ENCODE measurements around the gene DVL3.
A peak's percentile ranks its signal among the peaks of the same experiment; 100 is the strongest.

The DVL3 gene

GRCh38 chr3:184177767-184178306 is 22.7 kb downstream of the DVL3 start:
- DNase-seq = no peak

- DNase-seq = no peak
Measured at GRCh38 chr3:184178521-184179138, 23.5 kb downstream of the DVL3 start.

- DNase-seq = no peak
Measured at GRCh38 chr3:184180165-184180564, 25.0 kb downstream of the DVL3 start.

GRCh38 chr3:184181596-184181995 is 26.4 kb downstream of the DVL3 start:
- DNase-seq = no peak

DNA sequence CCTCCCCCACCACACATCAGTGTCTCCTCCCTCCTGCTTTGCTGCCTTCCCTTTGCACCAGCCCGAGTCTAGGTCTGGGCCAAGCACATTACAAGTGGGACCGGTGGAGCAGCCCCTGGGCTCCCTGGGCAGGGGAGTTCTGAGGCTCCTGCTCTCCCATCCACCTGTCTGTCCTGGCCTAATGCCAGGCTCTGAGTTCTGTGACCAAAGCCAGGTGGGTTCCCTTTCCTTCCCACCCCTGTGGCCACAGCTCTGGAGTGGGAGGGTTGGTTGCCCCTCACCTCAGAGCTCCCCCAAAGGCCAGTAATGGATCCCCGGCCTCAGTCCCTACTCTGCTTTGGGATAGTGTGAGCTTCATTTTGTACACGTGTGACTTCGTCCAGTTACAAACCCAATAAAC is 28.5 kb downstream of the DVL3 start:
- no peak for DNase-seq

GRCh38 chr3:184184546-184185230 is 29.5 kb downstream of the DVL3 start:
- no peak for DNase-seq

GRCh38 chr3:184185461-184186183 is 30.4 kb downstream of the DVL3 start:
- DNase-seq = peak; percentile 99

DNA sequence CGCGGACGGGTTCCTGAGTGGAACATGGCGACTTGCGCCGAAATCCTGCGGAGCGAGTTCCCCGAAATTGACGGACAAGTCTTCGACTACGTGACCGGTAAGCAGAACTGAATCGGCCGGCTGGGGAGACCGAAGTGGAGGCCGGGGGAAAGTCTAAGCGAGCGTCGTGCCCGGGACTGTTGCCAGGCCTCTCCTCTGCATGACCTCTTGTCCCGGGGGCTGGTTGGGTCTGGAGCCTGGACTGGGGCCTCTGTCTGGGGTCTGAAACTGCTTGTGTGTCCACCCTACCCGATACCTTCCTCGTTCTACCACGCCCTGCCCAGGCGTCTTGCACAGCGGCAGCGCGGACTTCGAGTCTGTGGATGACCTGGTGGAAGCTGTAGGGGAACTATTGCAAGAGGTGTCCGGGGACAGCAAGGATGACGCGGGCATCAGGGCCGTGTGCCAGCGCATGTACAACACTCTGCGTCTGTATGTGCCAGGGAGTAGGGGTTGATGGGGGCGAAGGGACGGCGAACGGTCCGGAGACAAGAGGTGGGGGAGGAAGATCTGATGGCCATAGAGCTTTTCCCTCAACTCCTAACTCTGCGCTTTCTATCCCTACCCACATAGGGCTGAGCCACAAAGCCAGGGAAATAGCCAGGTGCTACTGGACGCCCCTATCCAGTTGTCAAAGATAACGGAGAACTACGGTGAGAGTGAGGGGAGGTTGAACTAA is 31.2 kb downstream of the DVL3 start, which contains the start of gene ABCF3:
TSS of gene ABCF3 (plus strand) at position 16 of the 718 bp plus-strand sequence. CDS start at position 25, 9 bp downstream.
- DNase-seq = no peak

DNA sequence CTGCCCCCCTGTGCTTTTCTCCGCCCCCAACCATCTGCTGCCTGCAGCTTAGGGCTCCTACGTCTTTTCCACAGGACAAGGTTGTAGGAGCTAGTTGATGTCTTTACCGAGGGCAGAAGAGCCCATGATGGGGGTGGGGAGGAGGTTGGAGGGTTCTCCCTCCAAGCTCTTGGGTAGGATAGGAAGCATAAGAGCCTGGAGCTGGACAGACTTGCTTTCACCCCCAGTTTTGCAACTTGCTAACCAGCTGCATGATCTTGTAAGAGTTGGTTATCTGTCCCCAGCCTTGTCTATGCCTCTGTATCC is 31.7 kb downstream of the DVL3 start:
- no peak for DNase-seq

- no peak for DNase-seq
Measured at GRCh38 chr3:184188080-184188479, 32.9 kb downstream of the DVL3 start.

GRCh38 chr3:184189421-184189820 is 34.2 kb downstream of the DVL3 start:
- DNase-seq = no peak

DNA sequence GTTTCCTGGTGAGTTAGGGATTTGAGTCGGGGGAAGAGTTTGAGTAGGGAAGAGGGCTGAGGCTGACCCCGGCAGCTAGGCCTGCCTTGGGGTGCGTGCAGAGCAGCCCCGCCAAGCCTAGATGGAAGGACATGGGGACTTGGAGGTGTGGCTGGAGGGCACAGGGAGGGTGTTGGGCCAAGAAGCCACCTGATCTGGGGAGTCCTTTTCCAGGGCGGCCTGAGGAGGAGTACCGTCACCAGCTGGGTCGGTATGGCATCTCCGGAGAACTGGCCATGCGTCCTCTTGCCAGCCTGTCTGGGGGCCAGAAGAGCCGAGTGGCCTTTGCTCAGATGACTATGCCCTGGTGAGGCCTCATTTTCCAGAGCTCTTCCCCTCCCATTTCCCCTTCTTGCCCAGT is 37.7 kb downstream of the DVL3 start:
- no peak for DNase-seq

GRCh38 chr3:184193991-184194539 is 38.9 kb downstream of the DVL3 start:
- DNase-seq = no peak

DNA sequence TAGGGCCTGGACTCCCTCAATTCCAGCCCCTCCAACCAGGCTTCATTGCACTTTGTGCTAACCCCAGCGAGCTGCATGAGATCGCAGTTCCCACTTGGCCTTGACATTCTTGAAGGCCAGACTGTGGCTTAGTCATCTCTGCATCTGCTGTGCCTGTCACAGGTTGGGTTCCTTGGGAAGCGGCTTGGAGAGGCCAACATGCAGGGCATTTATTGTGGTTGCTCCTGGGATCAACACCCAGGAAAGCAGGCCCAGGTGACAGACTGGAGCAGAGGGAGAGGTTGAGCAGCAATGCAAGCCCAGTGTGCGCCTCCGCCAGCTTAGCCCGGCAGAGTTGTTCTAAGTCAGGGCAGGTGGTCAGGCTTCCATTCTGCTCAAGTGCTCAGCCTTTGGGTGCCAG is 41.4 kb downstream of the DVL3 start:
- DNase-seq = no peak

GRCh38 chr3:184198509-184198908 is 43.3 kb downstream of the DVL3 start:
- no peak for DNase-seq

DNA sequence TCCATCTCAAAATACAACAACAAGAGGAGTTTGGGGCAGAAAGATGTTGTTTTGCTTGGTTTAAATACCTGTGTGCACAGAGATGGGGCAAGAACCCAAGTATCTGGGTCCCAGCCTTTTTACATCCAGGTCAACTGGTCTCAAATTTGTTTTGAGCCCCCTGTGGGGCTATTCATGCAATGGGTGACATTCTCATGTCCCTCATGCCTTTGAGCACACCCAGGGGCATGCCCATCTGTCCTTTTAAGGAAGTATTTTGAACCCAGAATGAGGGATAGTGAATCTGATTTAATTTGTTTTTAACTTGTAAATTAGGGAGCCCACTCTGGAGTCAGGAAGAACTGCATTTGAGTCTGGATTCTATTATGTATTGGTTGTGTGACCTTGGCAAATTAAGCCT is 45.6 kb downstream of the DVL3 start:
- DNase-seq = no peak

DNA sequence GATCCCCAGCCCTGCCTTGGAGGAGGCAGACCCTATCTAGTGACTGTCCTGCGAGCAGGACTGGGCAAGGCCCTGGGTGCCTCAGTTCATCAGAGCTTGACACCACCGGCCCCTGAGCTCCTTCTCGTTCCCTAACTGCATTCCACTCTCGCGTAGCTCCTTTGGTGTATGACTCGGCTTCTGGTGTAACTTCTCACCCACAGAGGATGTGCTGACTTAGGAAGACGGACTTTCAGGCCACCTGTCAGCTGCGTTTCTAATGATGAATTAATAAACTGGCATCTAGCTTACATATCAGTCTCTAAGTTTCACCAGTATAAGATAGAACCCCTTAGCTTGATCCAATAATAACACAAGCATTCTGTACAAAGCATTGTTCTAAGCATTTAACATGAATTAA is 48.3 kb downstream of the DVL3 start:
- no peak for DNase-seq

- DNase-seq = no peak
Measured at GRCh38 chr3:184209146-184209923, 54.2 kb downstream of the DVL3 start.

- no peak for DNase-seq
Measured at GRCh38 chr3:184211297-184211696, 56.1 kb downstream of the DVL3 start.

- no peak for DNase-seq
Measured at GRCh38 chr3:184211718-184212117, 56.5 kb downstream of the DVL3 start.

- no peak for DNase-seq
Measured at GRCh38 chr3:184218814-184219213, 63.6 kb downstream of the DVL3 start.

DNA sequence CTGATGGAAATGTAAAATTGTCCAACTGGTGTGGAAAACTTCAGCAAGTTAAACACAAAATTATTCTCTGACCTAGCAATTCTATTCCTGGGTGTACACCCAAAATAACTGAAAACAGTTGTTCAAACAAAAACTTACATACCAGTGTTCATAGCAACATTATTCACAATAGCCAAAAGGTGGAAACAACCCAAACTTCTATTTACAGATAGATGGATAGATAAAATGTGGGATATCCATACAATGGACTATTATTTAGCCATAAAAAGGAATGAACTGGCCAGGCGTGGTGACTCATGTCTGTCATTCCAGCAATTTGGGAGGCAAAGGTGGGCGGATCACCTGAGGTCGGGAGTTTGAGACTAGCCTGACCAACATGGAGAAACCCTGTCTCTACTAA is 67.3 kb downstream of the DVL3 start:
- no peak for DNase-seq
